ENCODE data around the gene ARID1B. TPM values are rescaled to one million over a fixed set of nuclear protein-coding genes. Genes with fewer than 3 reads are reported as not detected.
A peak's percentile ranks its signal among the peaks of the same experiment; 100 is the strongest.

The ARID1B gene
- total and polyA plus RNA-seq, 9 of the 15 experiments (the other 6 are each of a cell fraction or from before 2014, with no cell fraction given) = 12.5 to 50.5 (median 25.8) TPM

DNA sequence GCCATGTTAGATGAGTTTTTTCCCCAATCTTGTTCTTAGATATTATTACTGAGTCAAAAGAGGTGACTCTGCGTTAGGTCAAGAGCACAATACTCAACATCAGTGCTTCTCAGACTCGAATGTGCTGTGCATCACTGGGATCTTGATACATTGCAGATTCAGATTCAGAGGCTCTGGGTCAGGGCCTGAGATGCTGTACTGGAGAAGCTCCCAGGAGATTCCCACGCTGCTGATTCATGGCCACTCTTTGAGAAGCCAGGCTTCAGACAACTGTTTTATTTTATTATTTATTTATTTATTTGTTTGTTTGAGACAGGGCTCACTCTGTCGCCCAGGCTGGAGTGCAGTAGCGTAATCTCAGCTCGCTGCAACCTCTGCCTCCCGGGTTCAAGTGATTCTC is 41.4 kb upstream of the ARID1B start (continued):
- no peak for TF ChIP-seq TAF15 (IDR thresholded peaks at IDR 0.05; ENCODE audit: low read depth, low read length)
- TF ChIP-seq ZNF347 (CRISPR knock-in tag; IDR thresholded peaks at IDR 0.05; ENCODE audit: low read depth) = no peak
- TF ChIP-seq TAL1 (IDR thresholded peaks at IDR 0.05) = no peak
- no peak for TF ChIP-seq PTTG1 (tag; IDR thresholded peaks at IDR 0.05; ENCODE audit: low read depth)
- TF ChIP-seq ZNF57 (CRISPR knock-in tag; IDR thresholded peaks at IDR 0.05) = no peak
- no peak for TF ChIP-seq ZNF445 (CRISPR knock-in tag; IDR thresholded peaks at IDR 0.05; ENCODE audit: low read depth)
- no peak for TF ChIP-seq IRF2 (CRISPR knock-in tag; IDR thresholded peaks at IDR 0.05)
- TF ChIP-seq, protein P1, sequence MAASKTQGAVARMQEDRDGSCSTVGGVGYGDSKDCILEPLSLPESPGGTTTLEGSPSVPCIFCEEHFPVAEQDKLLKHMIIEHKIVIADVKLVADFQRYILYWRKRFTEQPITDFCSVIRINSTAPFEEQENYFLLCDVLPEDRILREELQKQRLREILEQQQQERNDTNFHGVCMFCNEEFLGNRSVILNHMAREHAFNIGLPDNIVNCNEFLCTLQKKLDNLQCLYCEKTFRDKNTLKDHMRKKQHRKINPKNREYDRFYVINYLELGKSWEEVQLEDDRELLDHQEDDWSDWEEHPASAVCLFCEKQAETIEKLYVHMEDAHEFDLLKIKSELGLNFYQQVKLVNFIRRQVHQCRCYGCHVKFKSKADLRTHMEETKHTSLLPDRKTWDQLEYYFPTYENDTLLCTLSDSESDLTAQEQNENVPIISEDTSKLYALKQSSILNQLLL (CRISPR knock-in tag; IDR thresholded peaks at IDR 0.05; ENCODE audit: borderline replicate concordance) = no peak
- TF ChIP-seq CBX5 (IDR thresholded peaks at IDR 0.05; ENCODE audit: borderline replicate concordance, low read depth) = no peak

DNA sequence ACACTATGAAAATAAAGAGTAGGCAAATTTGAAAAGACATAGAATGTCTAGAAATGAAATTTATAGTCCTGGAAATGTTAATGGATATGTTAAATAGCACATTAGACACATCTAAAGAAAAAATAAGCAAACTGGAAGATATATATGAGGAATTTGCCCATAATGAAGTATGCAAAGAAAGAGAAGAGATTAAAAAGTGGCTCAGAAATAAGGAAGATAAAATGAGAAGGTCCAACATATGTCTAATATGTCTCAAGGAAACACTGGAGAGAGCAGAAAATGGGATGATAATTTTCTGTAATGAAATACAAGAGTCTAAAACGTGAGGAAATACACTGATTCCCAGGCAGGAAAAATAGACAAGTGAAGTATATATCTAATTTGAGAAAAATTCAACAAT is 36.6 kb upstream of the ARID1B start:
- intact Hi-C loops (cut with micrococcal nuclease) (no loop called here), in situ Hi-C loops (cut with MboI) (no loop called here)
- no peak for FAIRE-seq
- ChIA-PET POLR2A (no interaction called here), CTCF (ENCODE audit: low intra/inter-chr PET ratio) (no interaction called here)
- TF ChIP-seq CBX5 (IDR thresholded peaks at IDR 0.05; ENCODE audit: borderline replicate concordance, low read depth) = peak; percentile 54; the same call in 1 of the 2 replicates
- no peak for TF ChIP-seq CEBPG (CRISPR knock-in tag; IDR thresholded peaks at IDR 0.05)
- no peak for TF ChIP-seq CEBPG (tag; conservative IDR thresholded peaks at IDR 0.05 in 1 of 2, IDR thresholded peaks at IDR 0.05 in 1 of 2)
- TF ChIP-seq, protein P2, sequence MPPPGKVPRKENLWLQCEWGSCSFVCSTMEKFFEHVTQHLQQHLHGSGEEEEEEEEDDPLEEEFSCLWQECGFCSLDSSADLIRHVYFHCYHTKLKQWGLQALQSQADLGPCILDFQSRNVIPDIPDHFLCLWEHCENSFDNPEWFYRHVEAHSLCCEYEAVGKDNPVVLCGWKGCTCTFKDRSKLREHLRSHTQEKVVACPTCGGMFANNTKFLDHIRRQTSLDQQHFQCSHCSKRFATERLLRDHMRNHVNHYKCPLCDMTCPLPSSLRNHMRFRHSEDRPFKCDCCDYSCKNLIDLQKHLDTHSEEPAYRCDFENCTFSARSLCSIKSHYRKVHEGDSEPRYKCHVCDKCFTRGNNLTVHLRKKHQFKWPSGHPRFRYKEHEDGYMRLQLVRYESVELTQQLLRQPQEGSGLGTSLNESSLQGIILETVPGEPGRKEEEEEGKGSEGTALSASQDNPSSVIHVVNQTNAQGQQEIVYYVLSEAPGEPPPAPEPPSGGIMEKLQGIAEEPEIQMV (tag; conservative IDR thresholded peaks at IDR 0.05; ENCODE audit: low read depth) = no peak
- peak; percentile 87; the same call in 1 of the 2 replicates for TF ChIP-seq TRIM28 (IDR thresholded peaks at IDR 0.05)
- no peak for TF ChIP-seq ZNF586 (CRISPR knock-in tag; conservative IDR thresholded peaks at IDR 0.05)
- no peak for TF ChIP-seq EGR1 (conservative IDR thresholded peaks at IDR 0.05)
- peak in 1 of 2 experiments; percentile 53; a peak in 1 of 4 replicates for TF ChIP-seq TRIM24 (IDR thresholded peaks at IDR 0.05)
- no peak for TF ChIP-seq FIP1L1 (IDR thresholded peaks at IDR 0.05; ENCODE audit: low read depth, low read length, poor library complexity, severe bottlenecking)
- TF ChIP-seq ATF1 (CRISPR knock-in tag; IDR thresholded peaks at IDR 0.05) = no peak
- TF ChIP-seq ATF1 (tag; IDR thresholded peaks at IDR 0.05) = no peak
- TF ChIP-seq CBX3 (IDR thresholded peaks at IDR 0.05; ENCODE audit: borderline replicate concordance in 1 of 2, low read length in 2 of 2) = peak in 1 of 2 experiments; percentile 72; a peak in 1 of 3 replicates
- TF ChIP-seq ZNF316 (IDR thresholded peaks at IDR 0.05) = 0 out of 2 replicates have a peak, but pooled peaks have one; percentile 2
- ATAC-seq = no peak
- no peak overlapping the region for H3K9ac ChIP-seq (ENCODE audit: insufficient read depth in 1 of 2, low read depth in 2 of 2, low read length in 2 of 2)
- no peaks in the 10 kb centered on the region for H3K79me2 ChIP-seq (ENCODE audit: control insufficient read depth, insufficient read depth, low read length)
- peaks cover 3 to 5% of the 10 kb centered on the region in 2 experiments; a peak in 1 of 5 replicates for H3K27me3 ChIP-seq (ENCODE audit: control insufficient read depth in 2 of 2, insufficient read depth in 2 of 2, low read length in 2 of 2)
- no peaks in the 10 kb centered on the region for H3K36me3 ChIP-seq (ENCODE audit: control insufficient read depth, insufficient read depth, low read length)
- no peaks in the 10 kb centered on the region for H3K4me1 ChIP-seq (replicated peaks in 1 of 2; ENCODE audit: control insufficient read depth in 2 of 2, insufficient read depth in 2 of 2, low read length in 2 of 2)
- DNase-seq (ENCODE audit: extremely low read depth in 1 of 4, low spot score in 3 of 4) = no peak
- H3K4me3 ChIP-seq = no peak overlapping the region
- H3K9me3 ChIP-seq (replicated peaks; ENCODE audit: control insufficient read depth, insufficient read depth, low read depth, low read length) = no peaks in the 10 kb centered on the region; the same call in 1 of the 2 replicates
- H2AFZ ChIP-seq (ENCODE audit: low read depth, low read length) = no peak overlapping the region
- BruUV-seq (replicated peaks) = no TSS peak
- H3K27ac ChIP-seq (ENCODE audit: extremely low read depth, low read depth, low read length) = no peak overlapping the region
- H4K20me1 ChIP-seq (replicated peaks; ENCODE audit: control insufficient read depth, insufficient read depth, low read length) = no peaks in the 10 kb centered on the region
- H3K9me1 ChIP-seq (ENCODE audit: control insufficient read depth, insufficient read depth, low read length) = no peaks in the 10 kb centered on the region
- H3K4me2 ChIP-seq (ENCODE audit: insufficient read depth, low read length) = no peak overlapping the region
- 0% methylated on average over 1 of the region's 1 CpG for WGBS (ENCODE audit: insufficient coverage, low coverage, missing lambda C conversion rate)
